ENCODE measurements around the gene NLRX1.
"Not testable (repeated sequence)": the region's sequence is repeated elsewhere in the genome, so short reads cannot be mapped to it uniquely, and the experiment has no call there.

Gene NLRX1

DNA sequence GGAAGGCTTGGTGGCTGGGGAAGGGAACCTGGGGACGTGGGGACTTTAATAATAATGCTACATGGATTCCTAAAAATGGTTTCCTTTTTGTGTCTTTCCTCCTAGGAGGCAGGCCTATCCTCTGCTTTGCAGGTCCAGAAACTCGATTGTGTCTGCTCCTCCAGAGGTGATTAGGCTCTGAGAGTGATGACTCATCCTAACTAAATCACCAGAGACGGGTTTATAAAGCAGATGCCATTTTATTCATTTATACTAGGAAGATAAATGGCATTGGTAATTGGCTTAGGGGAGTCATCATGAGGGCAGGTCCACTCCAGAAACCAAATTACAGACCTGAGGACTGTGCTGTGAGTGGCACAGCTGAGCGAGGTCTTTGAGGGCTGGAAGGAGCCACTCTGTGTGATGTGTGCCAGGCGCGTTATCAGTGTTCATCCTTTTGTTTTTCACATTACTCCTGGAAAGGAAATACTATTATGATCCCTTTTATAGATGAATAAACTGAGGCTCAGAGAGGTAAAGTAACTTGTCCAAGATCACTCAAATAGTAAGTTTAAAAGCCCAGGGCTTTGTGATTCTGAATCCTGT lies 7.1 kb downstream of the NLRX1 start:
- Histone ChIP-seq H3K4me1 (ENCODE audit: insufficient read depth, low read length) (0 out of 2 replicates have a peak, but pooled peaks cover 2% of the 10 kb centered on the region), H3K4me3 (ENCODE audit: low read length) (no peak overlapping the region), H3K27me3 (ENCODE audit: insufficient read depth, low read length) (no peaks in the 10 kb centered on the region), H3K9ac (ENCODE audit: low read depth, low read length) (no peak overlapping the region), H3K9me3 (ENCODE audit: insufficient read depth, low read depth, low read length) (no peaks in the 10 kb centered on the region), H3K27ac (ENCODE audit: low read length) (no peak overlapping the region), H3K36me3 (ENCODE audit: insufficient read depth, low read depth, low read length) (no peaks in the 10 kb centered on the region)

DNA sequence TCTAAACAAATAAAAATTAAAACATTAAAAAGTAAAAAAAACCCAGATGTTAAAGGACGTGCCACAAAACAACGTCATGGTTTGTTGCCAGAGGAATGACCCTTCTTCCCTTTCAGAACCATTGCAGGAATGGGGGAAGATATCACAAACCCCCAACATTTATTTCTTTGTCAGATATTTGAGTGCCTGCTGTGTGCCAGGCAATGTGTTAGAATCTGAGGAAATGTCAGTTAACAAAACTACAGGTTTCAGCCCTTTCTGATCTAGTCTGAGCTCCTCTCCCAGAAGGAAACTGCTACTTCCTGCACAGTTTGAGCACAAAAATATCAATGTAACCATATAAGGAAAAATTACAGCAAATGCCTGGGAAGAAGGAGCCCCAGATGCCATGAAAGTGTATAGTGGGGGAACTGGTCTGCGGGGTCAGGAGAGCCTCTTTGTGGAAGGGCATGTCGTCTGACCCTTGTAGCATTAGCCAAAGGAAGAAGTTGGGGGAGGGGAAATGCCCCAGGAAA lies 9.7 kb downstream of the NLRX1 start:
- 0 out of 2 replicates have a peak, but pooled peaks cover 2% of the 10 kb centered on the region for H3K4me1 ChIP-seq (ENCODE audit: insufficient read depth, low read length)
- no peak overlapping the region for H3K27ac ChIP-seq (ENCODE audit: low read length)
- no peaks in the 10 kb centered on the region for H3K9me3 ChIP-seq (ENCODE audit: insufficient read depth, low read depth, low read length)
- H3K9ac ChIP-seq (ENCODE audit: low read depth, low read length): no peak overlapping the region
- no peak overlapping the region for H3K4me3 ChIP-seq (ENCODE audit: low read length)
- H3K36me3 ChIP-seq (ENCODE audit: insufficient read depth, low read depth, low read length): no peaks in the 10 kb centered on the region
- no peaks in the 10 kb centered on the region for H3K27me3 ChIP-seq (ENCODE audit: insufficient read depth, low read length)

- Histone ChIP-seq H3K27ac (ENCODE audit: low read length) (no peak overlapping the region), H3K4me1 (ENCODE audit: insufficient read depth, low read length) (0 out of 2 replicates have a peak, but pooled peaks cover 2% of the 10 kb centered on the region), H3K27me3 (ENCODE audit: insufficient read depth, low read length) (no peaks in the 10 kb centered on the region), H3K9ac (ENCODE audit: low read depth, low read length) (no peak overlapping the region), H3K4me3 (ENCODE audit: low read length) (no peak overlapping the region), H3K9me3 (ENCODE audit: insufficient read depth, low read depth, low read length) (no peaks in the 10 kb centered on the region), H3K36me3 (ENCODE audit: insufficient read depth, low read depth, low read length) (no peaks in the 10 kb centered on the region)
Observed at GRCh38 chr11:119179342-119179741, 10.8 kb downstream of the NLRX1 start.

DNA sequence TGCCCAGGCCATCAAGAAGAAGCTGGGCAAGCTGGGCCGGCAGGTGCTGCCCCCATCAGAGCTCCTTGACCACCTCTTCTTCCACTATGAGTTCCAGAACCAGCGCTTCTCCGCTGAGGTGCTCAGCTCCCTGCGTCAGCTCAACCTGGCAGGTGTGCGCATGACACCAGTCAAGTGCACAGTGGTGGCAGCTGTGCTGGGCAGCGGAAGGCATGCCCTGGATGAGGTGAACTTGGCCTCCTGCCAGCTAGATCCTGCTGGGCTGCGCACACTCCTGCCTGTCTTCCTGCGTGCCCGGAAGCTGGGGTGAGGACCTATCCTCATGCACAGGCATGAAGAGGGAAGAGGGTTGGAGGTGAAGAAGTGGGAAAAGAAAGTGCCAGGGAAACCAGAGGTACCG lies 11.5 kb downstream of the NLRX1 start:
- Histone ChIP-seq H3K9ac (ENCODE audit: low read depth, low read length) (no peak overlapping the region), H3K27ac (ENCODE audit: low read length) (no peak overlapping the region), H3K36me3 (ENCODE audit: insufficient read depth, low read depth, low read length) (no peaks in the 10 kb centered on the region), H3K4me3 (ENCODE audit: low read length) (no peak overlapping the region), H3K4me1 (ENCODE audit: insufficient read depth, low read length) (0 out of 2 replicates have a peak, but pooled peaks cover 2% of the 10 kb centered on the region), H3K9me3 (ENCODE audit: insufficient read depth, low read depth, low read length) (no peaks in the 10 kb centered on the region), H3K27me3 (ENCODE audit: insufficient read depth, low read length) (no peaks in the 10 kb centered on the region)

GRCh38 chr11:119180729-119181676 lies 12.5 kb downstream of the NLRX1 start:
- Histone ChIP-seq H3K27me3 (ENCODE audit: insufficient read depth, low read length) (no peaks in the 10 kb centered on the region), H3K27ac (ENCODE audit: low read length) (no peak overlapping the region), H3K4me3 (ENCODE audit: low read length) (no peak overlapping the region), H3K36me3 (ENCODE audit: insufficient read depth, low read depth, low read length) (no peaks in the 10 kb centered on the region), H3K4me1 (ENCODE audit: insufficient read depth, low read length) (0 out of 2 replicates have a peak, but pooled peaks cover 2% of the 10 kb centered on the region), H3K9ac (ENCODE audit: low read depth, low read length) (no peak overlapping the region), H3K9me3 (ENCODE audit: insufficient read depth, low read depth, low read length) (no peaks in the 10 kb centered on the region)

GRCh38 chr11:119181677-119182412 lies 13.3 kb downstream of the NLRX1 start:
- Histone ChIP-seq H3K27me3 (ENCODE audit: insufficient read depth, low read length) (no peaks in the 10 kb centered on the region), H3K9ac (ENCODE audit: low read depth, low read length) (no peak overlapping the region), H3K36me3 (ENCODE audit: insufficient read depth, low read depth, low read length) (no peaks in the 10 kb centered on the region)

DNA sequence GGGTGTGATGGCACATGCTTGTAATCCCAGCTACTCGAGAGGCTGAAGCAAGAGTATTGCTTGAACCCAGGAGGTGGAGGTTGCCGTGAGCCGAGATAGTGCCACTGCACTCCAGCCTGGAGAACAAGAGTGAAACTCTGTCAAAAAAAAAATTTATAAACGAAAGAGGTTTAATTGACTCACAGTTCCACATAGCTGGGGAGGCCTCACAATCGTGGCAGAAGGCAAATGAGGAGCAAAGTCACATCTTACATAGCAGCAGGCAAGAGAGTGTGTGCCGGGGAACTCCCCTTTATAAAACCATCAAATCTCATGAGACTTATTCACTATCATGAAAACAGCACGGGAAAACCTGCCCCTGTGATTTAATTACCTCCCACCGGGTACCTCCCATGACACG lies 15.9 kb downstream of the NLRX1 start:
- H3K4me1 ChIP-seq (ENCODE audit: insufficient read depth, low read length): not testable (repeated sequence)

More at GRCh38 chr11:119181677-119182412, 13.3 kb downstream of the NLRX1 start:
- H3K27ac ChIP-seq (ENCODE audit: low read length): no peak overlapping the region
- no peaks in the 10 kb centered on the region for H3K9me3 ChIP-seq (ENCODE audit: insufficient read depth, low read depth, low read length)
- 0 out of 2 replicates have a peak, but pooled peaks cover 2% of the 10 kb centered on the region for H3K4me1 ChIP-seq (ENCODE audit: insufficient read depth, low read length)
- no peak overlapping the region for H3K4me3 ChIP-seq (ENCODE audit: low read length)

DNA sequence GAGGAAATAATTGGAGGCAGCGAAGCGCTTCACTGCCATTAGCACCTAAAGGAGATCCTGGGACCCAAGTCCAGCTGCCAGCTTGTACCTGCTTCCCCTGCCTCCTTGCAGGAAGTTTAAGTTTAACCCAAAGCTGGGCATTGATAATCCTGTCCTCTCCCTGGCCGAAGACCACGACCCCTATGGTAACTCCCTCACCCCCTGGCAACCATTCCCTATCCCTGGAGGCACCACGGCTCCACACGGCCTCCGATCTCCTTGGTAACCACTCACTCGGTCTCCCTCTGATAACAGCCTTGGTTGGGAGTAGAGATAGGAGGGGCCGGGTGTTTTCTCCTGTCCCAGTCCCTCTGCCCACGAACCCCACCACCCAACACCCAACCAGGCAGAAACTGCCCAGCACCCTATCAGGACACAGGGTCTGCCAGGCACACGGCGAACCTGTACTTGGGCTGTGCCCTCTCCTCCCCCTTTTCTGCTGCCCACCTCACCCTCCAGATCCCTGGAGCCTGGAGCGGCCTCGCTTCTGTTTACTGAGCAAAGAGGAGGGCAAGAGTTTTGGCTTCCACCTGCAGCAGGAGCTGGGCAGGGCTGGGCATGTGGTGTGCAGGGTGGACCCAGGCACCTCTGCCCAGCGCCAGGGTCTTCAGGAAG lies 17.6 kb downstream of the NLRX1 start:
- H3K4me3 ChIP-seq (ENCODE audit: low read length): no peak overlapping the region
- no peaks in the 10 kb centered on the region for H3K9me3 ChIP-seq (ENCODE audit: insufficient read depth, low read depth, low read length)
- no peaks in the 10 kb centered on the region for H3K27me3 ChIP-seq (ENCODE audit: insufficient read depth, low read length)
- H3K4me1 ChIP-seq (ENCODE audit: insufficient read depth, low read length): no peaks in the 10 kb centered on the region
- H3K27ac ChIP-seq (ENCODE audit: low read length): no peak overlapping the region
- no peak overlapping the region for H3K9ac ChIP-seq (ENCODE audit: low read depth, low read length)
- no peaks in the 10 kb centered on the region for H3K36me3 ChIP-seq (ENCODE audit: insufficient read depth, low read depth, low read length)

More for the DNA sequence above, 15.9 kb downstream of the NLRX1 start:
- H3K4me3 ChIP-seq (ENCODE audit: low read length); H3K36me3 ChIP-seq (ENCODE audit: insufficient read depth, low read depth, low read length); H3K27me3 ChIP-seq (ENCODE audit: insufficient read depth, low read length); H3K27ac ChIP-seq (ENCODE audit: low read length); H3K9me3 ChIP-seq (ENCODE audit: insufficient read depth, low read depth, low read length); H3K9ac ChIP-seq (ENCODE audit: low read depth, low read length): not testable (repeated sequence)

DNA sequence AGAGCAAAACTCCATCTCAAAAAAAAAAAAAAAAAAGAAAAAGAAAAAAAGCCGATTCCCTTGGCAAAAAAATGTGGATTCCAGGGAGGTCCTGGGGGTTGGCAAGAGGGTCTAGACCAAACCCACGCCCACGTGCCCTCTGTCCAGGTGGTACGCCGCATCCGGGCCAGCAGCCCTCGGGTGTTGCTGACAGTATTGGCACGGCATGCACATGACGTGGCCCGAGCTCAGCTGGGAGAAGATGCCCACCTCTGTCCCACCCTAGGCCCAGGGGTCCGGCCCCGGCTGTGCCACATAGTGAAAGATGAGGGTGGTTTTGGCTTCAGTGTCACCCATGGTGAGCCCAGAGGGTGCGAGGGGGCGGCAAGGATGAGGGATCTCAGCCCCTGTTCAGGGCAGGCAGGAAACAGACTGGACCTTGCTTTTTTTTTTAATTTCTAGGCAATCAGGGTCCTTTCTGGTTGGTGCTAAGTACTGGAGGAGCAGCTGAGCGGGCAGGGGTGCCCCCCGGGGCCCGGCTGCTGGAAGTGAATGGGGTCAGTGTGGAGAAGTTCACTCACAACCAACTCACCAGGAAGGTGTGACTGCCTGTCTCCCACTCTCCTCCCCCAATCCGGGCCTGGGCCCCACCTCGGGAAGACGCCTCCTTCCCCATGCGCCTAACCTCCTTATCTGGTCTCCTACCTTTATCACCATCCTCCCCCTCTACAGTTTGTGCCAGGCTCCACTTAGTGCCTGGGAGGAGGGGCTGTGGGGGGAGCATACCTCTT lies 18.8 kb downstream of the NLRX1 start:
- Histone ChIP-seq H3K27me3 (ENCODE audit: insufficient read depth, low read length) (no peaks in the 10 kb centered on the region), H3K4me3 (ENCODE audit: low read length) (no peak overlapping the region), H3K36me3 (ENCODE audit: insufficient read depth, low read depth, low read length) (no peaks in the 10 kb centered on the region), H3K9me3 (ENCODE audit: insufficient read depth, low read depth, low read length) (no peaks in the 10 kb centered on the region), H3K4me1 (ENCODE audit: insufficient read depth, low read length) (no peaks in the 10 kb centered on the region), H3K27ac (ENCODE audit: low read length) (no peak overlapping the region), H3K9ac (ENCODE audit: low read depth, low read length) (no peak overlapping the region)

GRCh38 chr11:119188067-119188466 lies 19.5 kb downstream of the NLRX1 start:
- H3K36me3 ChIP-seq (ENCODE audit: insufficient read depth, low read depth, low read length): no peaks in the 10 kb centered on the region
- no peak overlapping the region for H3K9ac ChIP-seq (ENCODE audit: low read depth, low read length)
- no peaks in the 10 kb centered on the region for H3K27me3 ChIP-seq (ENCODE audit: insufficient read depth, low read length)

More at GRCh38 chr11:119188067-119188466, 19.5 kb downstream of the NLRX1 start:
- Histone ChIP-seq H3K4me3 (ENCODE audit: low read length) (no peak overlapping the region), H3K27ac (ENCODE audit: low read length) (no peak overlapping the region), H3K9me3 (ENCODE audit: insufficient read depth, low read depth, low read length) (no peaks in the 10 kb centered on the region), H3K4me1 (ENCODE audit: insufficient read depth, low read length) (no peaks in the 10 kb centered on the region)

Data from iPS-20b (cell line).